GM21737 (cell line): ENCODE data around the gene PTN.

Experiments used
- ATAC-seq: cut with Tn5 transposase; IDR thresholded peaks from one replicate; pipeline ENCODE4 v1.9.1; 2021; ENCODE audit warnings: mild to moderate bottlenecking, moderate library complexity; ENCODE audit not compliant: unreplicated experiment

PTN gene

DNA sequence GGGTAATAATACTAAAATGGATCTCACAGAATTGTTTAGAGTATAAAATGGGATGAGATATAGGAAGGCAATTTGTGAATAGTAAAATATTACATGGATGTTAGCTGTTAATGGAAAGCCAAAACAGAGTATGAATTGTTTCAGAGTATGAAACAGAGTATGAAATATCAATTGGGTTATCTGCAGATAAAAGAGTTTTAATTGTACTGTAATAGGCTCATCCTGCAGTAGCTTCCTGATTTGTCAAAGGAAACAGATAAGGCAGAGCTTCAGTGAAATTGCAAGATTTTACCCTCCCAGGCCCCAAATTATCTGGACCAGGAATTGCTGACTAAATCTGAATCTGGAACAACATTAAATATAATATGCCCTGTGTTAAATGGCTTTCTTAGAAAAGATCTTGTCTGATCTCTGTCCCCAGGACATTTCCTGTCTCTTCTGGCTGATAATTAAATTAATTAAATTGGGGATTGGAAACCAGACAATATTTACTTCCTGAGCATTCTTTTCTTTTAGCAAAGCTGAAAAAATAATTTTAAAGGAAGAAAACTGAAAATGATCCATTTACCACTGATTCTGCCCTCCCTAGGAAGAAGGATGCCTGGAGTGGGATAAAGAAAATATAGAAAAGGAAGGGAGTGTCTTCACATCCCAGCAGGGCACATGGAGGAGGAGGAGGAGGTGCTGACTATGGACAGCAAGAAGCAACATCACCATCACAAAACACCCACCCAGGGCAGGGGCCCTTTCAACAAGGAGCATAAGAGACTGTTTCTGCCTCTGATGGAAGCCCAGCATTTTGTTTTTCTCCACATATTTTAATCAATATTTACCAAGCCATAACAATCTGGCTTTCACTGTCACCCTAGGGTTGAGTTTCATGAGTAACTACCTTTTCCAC lies 18.5 kb downstream of the PTN start:
- no peak for ATAC-seq

DNA sequence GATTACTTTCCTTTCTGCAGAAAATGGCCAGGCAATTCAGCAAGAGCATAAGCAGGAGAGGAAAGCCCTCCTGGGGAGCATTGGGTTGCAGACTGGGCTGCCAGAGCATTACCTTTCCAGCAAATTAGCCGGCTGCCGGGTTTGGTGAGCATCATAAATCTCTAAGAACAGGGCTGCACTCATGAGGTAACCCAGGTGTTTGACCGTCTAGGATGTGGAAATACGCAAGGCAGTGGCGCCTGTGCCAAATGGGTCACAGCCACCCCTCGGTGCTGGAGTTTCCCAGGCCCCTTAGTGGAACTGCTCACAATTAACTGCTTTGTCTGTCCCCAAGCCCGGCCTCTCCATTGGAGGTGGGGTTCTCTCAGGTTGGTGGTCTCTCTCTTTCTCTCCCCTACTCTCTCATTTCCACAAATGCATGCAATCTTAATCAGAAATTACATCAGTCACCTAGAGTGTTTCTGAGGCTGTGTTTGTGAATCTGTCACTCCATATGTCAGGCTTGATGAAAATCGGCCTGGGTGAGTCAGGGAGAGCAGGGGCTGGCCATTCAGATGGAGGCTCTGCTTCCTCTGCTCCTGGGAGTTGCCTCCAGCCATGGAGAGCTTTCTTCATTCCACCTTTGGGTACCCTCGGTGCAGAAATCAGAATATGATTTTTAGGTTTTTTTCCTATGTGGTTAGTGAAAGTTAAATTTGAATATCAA lies 26.7 kb downstream of the PTN start:
- ATAC-seq, result no peak

DNA sequence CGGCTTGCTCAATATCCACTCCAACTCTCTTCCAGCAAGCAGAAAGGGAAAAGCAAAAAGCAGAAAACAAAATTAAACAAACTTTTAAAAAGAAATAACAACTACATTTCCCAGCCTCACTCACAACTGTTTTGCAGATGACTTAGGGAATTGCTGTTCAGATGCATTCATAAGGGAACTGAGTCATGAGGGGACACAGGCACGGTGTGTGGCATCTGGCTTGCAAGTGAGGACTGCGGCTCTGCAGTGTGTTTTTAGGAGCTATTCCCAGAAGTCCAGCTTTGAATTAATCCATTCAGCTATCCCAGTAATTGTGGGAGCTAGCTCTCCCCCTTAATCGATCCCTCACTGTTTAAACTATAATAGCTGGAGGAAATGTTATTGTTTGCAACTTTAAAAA lies 30.3 kb downstream of the PTN start:
- ATAC-seq, result no peak

DNA sequence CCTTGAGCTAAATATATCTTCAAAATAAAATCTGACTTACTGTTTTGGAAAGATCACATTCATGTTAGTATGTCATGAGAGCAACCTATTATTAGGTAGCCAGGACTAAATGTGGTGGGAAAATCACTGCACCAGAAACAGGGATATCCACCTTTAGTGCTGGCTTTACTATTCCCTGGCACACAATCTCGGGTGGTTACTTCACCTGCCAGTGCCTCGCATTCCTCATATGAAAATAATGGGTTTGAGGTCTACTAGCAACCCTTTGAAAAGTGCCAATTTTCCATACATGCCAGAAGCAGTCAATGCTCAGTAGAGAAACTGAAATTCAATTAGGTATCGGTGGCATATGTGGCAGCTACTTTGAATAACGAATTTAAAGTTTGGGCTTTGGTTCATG lies 36.8 kb downstream of the PTN start:
- no peak for ATAC-seq

DNA sequence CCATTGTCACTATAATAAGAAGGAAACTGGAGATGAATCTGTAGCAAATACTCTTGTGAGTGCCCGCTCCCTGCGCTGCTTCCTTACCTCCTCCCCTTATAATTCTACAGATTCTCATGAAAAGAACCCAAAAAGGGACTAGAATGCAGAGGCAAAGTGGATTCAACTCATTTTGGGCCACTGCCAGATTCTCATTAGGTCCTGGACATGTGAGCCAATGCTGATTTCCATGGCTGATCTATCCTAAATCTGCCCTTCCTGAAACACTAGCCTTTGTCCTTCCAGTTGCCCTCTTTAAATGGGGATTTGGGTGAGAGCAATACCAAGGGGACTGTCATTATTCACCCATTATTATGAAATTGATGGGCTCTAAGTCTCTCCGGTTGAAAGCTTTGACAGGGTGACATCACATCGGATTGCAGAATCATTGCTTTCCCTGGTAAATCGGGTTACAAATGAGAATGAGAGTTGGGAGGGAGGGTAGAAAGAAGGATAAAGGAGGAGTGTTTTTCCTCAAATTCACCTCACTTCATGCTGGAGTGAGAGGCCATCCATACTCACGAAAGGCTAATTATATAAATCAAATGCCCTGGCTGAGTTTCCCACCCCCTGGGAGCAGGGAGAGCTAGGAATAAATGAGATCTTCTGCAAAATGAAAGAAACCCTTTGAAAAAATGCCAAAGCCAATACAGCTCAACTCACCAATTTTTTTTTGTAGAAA lies 37.5 kb downstream of the PTN start:
- ATAC-seq, result no peak

DNA sequence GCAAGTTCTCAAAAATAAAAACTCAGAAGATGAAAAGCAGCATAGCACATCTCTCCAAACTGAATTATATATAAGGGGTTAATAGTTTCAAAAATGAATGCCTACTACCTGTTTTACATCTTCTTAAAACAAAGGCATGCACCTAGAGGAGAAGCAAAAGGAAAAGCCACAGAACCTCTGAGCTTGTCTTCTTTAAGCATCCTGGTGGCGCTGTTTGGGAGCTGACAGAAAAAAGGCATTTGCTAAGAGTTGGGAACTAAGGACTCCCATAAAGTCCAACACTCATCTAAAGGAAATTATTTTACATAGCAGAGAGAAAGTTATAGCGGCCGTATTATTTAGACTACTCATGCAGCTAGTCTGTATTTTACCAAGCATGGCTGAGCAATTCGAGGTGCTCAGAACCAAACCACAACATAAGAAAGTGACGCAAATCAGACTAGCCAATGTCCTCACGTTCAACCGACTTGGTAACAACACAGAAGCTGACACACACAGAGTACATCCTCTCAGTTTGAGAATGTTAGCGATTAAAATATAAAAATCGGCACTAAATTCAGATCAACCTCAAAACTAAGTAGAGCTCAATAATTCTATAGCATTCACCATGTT lies 38.8 kb downstream of the PTN start:
- ATAC-seq, result no peak

DNA sequence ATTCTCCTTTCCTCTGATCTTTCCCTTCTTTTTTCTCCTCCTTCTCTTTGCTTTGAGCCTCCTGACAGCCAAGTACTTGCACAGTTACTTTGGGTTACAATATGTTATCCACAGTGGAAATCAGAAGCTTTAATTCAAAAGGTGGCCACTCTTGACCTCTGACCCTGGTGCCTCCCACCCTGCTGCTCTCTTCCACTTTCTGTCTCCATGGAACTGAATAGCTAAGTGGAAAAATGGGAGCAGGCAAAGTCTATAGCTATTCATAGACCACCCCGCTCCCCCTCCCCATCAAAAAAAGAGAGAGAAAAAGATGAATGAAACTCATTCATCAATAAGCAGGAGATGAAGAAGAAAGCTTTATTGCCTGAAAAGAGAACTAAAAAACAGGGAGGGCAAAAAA lies 39.4 kb downstream of the PTN start:
- no peak for ATAC-seq

DNA sequence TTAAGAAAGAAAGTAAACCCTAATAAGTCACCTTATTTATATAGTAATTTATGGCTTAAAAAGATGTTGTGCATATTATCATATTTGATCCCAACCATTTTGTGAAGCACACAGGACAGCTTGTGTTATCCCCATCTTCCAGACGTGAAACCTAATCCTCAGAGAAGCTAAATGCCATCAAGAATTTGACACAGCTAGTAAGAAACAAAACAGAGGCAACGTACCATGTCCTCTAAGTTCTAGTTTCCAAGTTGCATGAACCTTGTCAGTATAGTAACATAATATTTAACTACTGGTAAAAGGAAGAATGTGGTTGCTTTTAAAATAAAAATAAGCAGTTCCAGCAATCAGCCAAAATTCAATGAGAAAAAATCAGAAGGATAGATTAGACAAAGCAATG lies 41.5 kb downstream of the PTN start:
- no peak for ATAC-seq

DNA sequence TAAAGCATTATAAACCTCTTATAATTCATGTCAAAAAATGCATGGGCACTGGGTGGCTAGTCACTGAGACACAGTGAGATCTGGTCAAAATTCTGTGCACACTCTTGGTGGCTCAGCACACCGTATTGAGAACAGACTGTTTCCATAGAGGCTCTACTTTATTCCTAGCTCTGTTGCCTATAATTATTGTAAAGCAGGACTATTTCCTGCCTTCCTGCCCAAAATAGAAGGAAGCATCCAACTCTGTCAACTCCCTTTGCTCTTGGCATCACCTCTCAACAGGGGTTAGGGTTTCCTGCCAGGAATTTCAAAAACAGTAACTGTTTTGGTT lies 45.1 kb downstream of the PTN start:
- ATAC-seq, result no peak

DNA sequence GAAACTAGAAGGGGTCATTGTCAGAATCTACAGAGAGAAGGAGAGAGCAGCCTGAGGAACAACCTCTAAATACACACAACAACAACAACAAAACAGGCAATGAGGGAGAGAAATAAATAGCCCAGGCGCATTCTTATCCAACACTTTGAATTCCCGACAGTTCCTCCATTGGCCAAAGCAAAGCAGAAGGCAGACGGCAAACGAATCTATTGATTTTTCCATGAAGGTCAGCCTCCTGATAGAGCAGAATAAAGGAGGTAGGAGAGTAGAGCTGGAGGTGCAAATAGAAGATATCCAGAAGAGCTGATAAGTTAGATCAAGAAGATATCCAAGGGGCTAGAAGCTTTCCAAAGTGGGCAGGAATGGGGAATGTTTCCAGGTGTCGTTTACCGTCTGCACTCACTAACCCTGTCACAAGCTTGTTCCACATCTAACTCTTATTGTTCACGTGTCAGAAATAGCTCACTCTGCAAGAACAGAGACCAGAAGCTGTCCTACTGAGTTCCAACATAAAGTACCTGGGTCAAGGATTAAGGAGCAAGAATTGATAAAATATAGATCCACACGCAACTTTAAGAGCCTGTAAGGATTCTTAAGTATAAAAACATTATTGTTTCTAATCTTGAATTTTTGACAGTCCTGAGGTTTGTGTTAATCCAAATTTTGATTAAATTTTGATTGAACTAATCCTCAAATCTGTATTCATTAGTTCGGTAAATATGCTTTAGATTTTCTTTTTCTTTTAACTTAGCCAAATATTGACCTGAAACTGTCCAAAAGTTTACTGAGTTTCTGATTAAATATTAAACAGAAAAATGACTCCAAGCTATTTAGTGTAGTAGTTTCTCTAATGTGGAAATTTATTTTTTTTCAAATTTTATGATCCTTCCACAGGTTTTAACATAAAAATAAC lies 45.7 kb downstream of the PTN start:
- ATAC-seq, result no peak

DNA sequence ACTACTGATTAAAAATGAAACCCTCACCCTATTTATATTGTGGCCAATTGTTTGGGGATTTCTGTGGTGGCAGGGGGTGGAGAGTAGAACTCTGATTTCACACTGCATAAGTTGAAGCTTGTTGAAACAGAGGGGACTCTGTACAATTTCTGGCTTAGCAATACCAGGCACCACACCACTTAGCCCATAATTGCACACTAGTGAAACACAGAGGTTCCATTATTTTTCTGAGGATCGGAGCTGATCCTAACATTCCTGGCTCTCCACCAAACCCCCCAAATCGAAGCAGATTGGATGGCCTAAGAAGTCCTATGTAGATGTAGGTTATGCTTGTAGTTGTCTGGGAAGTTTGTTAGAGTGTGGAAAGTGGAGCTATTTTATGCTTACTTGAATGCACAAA lies 47.0 kb downstream of the PTN start:
- no peak for ATAC-seq

DNA sequence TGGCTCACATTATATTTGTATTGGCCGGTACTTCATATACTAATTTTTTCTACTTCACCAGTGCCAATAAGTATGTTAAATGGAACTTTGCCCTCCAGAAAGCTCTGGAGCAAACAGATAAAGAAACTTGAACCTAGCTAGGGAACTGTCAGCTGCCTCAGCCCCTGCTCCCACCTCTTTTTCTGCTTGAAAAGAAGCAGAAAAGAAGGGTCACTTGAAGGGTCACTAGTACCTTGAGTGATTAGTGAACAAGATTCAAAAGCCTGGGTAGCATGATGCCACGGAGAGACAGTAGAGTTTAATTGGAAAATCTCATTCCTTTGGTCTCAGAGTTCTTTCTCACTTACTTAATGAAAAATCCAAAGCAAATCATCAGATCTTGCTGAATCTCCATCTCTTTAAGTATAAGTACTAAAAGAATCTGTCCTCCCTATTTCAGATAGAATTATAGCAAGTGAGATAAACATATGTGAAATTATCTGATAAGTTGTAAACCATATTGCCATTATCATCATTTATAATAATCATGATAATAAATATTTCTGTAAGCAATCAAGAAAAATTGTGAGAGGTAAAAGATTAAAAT lies 47.7 kb downstream of the PTN start:
- ATAC-seq, result no peak

DNA sequence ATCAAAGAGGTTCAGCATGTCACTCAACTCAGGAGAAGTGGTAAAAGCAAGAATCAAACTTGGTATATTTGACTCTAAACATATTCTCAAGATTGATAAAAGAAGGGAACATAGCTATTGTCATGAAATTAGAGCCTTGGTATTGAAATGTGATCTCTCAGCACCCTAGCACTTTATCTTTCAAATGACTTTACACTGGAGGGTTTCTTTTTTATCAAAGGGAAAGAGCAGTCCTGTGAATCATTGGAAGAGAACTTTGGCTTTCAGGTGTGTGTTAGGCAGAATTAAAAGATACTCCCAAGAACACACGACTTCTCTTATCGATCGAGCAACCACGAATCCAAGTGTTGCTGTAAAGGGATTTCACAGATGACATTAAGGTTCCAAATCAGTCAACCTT lies 54.4 kb downstream of the PTN start:
- no peak for ATAC-seq

DNA sequence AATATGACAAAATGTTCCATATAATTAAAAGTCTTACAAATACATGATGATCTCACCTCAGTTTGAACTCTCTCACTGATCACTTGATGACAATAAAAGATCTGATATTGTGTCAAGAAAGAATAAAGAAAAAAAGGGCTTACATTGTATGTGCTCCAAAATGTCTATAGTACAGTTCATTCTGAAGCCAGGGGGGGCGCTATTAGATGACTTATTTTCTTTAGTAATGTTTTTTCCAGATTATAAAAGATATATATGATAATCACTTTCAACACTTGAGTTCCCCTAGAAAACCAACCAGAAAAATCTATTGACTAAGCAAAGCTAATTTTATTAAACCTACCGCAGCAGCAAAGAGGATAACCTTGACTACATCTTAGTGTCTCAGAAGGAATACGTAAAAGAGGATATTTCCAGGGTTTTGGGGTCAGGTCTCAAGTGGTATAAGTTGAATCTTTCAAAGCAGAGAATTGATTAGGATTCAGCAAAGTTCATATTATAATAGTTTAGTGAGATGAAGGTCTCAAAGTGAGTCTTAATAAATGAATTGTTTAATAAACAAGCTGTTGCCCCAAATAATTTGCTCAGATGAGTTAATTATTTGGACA lies 55.8 kb downstream of the PTN start:
- ATAC-seq, result no peak

DNA sequence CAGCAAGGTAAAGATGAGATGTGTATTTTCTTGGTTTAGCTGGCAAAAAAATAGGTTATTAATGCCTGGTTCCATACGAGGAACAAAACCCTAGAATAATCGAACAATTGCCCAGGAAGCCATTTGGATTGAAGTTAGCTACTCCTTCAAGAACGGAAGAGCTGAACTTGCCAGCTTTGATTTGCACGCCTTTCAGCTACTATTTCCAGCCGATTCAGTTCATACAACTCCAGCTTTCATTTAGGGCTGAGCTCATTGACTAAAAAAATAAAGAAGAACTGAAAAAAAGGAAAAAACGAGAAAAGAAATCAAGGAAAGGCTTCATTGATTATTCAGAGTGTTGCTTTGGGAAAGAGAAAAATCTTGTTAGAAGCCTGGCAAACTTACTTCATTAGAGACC lies 60.4 kb downstream of the PTN start:
- no peak for ATAC-seq

DNA sequence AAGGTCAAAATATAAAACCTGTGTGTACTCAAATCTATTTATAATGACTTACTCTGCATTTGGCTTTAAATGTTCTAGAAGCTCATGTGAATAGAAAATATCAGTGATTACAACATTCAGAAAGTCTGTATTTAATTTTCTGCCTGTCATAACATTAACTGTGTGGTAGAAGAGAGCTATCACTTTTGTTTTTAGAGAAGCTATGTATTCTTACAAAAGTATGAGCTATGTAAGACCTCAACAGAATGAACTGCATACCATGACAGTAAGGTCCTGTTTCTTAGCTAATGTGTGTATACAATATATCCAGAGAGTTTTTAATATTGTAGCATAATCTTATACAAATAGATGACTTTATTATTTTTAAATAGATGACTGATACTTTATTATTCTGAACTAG lies 61.5 kb downstream of the PTN start:
- no peak for ATAC-seq

DNA sequence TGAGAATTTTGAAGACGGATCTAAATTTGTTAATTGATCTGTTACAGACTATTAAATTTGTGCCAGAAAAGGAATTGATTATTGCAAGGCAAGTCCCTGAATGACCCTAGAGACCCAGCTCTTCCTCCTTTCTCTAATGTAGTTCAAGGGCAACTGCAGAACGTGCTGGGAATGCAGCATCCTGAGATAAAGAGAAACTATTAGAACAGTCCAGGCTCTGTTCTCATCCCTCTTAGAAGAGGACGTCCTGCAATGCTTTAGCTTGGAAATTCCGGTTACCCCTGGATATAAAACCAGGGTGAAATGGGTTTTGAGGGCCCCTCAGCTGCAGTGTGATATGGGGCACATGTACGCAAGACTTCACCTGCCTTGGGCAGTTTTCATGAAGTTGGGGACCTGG lies 67.3 kb downstream of the PTN start:
- ATAC-seq, result no peak

DNA sequence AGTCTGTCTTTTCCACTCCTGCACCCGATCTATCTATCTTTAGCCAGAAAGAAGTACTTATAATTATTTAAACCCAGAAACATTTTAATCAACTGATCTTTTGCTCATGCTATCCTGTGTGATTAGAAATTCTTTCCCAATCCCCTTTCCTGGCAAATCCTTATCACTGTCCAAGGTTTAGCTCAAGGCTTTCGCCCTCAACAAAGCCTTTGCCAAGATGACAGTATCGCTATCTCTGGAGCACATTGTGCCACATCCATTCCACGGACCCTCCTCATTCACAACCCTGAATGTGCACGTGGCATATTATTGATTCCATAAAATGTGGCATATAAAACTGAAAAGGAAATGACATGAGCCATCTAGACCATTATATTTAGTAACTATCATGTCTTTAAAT lies 71.3 kb downstream of the PTN start:
- ATAC-seq, result no peak

DNA sequence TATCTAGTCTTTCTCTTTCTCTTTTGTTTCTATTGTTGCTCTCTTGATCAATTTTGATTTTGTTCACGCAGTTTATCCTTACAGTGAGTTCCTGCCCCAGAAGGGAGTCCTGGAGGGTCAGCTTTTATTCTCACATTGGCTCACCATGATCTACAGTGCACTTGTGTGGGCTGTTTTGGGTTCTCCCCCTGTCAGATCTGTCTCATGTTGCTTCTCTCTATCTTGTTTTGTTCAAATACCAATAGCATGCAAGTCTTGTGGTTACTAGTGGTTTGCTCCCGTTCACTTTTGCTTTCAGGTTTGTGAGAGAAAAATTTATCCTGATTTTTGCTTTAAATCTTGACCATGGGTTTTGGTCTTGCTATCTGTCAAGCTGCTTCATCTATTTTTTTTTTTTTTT lies 74.3 kb downstream of the PTN start:
- no peak for ATAC-seq
